ENCODE measurements around the gene TMEM33. TPM values are rescaled to one million over a fixed set of nuclear protein-coding genes. Genes with fewer than 3 reads are reported as not detected.

The TMEM33 gene
- total RNA-seq, 4 donors from 2014 or later: 46.3 to 58.3 (median 55.1) TPM

Other genes starting within 250 kb of the TMEM33 start
- not detected for gene PHOX2B, start 186.7 kb upstream of the TMEM33 start, total RNA-seq
- under 1 TPM in 3 of 4 donors, not detected in 1; 0.21 to 0.56 (median 0.29) TPM for gene DCAF4L1, start 46.3 kb downstream of the TMEM33 start, total RNA-seq
- gene SLC30A9, start 55.1 kb downstream of the TMEM33 start, total RNA-seq: 10 to 100 TPM; 24.6 to 56.0 (median 38.8) TPM
- gene BEND4, start 217.2 kb downstream of the TMEM33 start, total RNA-seq: not detected